Measurements from ENCODE around the gene NOXO1.

GRCh38 chr16:1971796-1972489, 9.3 kb downstream of the NOXO1 start, which contains the start of gene TBL3:
- TF ChIP-seq CTCF (IDR thresholded peaks at IDR 0.05; ENCODE audit: poor library complexity, severe bottlenecking), result no peak
- TF ChIP-seq EZH2 (IDR thresholded peaks at IDR 0.05; ENCODE audit: borderline replicate concordance, insufficient read depth, low read length, poor library complexity, severe bottlenecking), result no peak
- peak; percentile 78 for TF ChIP-seq EP300 (conservative IDR thresholded peaks at IDR 0.05; ENCODE audit: poor library complexity, severe bottlenecking)
- TF ChIP-seq RAD21 (conservative IDR thresholded peaks at IDR 0.05), result peak; percentile 7
- peak; percentile 99 for TF ChIP-seq POLR2AphosphoS5 (IDR thresholded peaks at IDR 0.05)
- peak; percentile 88 for TF ChIP-seq TAF1 (IDR thresholded peaks at IDR 0.05; ENCODE audit: low read depth)

Measured in neural cell (in vitro differentiated cells).